ENCODE measurements around the gene NID2.

Gene NID2, protein sequence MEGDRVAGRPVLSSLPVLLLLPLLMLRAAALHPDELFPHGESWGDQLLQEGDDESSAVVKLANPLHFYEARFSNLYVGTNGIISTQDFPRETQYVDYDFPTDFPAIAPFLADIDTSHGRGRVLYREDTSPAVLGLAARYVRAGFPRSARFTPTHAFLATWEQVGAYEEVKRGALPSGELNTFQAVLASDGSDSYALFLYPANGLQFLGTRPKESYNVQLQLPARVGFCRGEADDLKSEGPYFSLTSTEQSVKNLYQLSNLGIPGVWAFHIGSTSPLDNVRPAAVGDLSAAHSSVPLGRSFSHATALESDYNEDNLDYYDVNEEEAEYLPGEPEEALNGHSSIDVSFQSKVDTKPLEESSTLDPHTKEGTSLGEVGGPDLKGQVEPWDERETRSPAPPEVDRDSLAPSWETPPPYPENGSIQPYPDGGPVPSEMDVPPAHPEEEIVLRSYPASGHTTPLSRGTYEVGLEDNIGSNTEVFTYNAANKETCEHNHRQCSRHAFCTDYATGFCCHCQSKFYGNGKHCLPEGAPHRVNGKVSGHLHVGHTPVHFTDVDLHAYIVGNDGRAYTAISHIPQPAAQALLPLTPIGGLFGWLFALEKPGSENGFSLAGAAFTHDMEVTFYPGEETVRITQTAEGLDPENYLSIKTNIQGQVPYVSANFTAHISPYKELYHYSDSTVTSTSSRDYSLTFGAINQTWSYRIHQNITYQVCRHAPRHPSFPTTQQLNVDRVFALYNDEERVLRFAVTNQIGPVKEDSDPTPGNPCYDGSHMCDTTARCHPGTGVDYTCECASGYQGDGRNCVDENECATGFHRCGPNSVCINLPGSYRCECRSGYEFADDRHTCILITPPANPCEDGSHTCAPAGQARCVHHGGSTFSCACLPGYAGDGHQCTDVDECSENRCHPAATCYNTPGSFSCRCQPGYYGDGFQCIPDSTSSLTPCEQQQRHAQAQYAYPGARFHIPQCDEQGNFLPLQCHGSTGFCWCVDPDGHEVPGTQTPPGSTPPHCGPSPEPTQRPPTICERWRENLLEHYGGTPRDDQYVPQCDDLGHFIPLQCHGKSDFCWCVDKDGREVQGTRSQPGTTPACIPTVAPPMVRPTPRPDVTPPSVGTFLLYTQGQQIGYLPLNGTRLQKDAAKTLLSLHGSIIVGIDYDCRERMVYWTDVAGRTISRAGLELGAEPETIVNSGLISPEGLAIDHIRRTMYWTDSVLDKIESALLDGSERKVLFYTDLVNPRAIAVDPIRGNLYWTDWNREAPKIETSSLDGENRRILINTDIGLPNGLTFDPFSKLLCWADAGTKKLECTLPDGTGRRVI (N-terminal part only)

DNA sequence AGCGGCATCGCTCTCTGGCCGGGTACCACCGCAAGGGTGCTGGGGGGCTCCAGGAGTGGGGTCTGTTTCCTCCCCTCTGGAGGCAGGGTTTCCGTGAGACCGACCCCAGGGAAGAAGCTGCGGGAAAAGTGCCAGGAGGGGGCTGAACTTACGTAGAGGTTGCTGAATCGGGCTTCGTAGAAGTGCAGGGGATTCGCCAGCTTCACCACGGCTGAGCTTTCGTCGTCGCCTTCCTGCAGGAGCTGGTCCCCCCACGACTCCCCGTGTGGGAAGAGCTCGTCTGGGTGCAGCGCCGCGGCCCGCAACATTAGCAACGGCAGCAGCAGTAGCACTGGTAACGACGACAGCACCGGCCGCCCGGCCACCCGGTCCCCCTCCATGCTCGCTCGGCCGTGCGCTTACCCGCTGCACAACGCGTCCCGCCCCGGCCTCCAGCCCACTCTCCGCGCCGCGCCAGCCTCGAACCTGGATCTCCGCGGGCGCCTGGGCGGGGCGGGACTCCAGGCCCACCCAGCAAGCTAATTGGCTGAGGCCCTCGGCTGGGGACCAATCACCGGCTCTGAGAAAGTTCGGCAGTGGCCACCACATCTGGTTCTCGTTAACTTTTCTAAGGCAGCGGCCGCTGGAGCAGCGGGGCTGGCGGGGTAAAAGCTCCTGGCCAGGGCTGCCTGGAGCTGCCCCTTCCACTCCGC is at the start of gene NID2:
TSS of gene NID2 (minus strand) at position 445 of the 692 bp plus-strand sequence. CDS start at position 380, 65 bp downstream.
- DNase-seq (ENCODE audit: low spot score) = peak; percentile 98

DNA sequence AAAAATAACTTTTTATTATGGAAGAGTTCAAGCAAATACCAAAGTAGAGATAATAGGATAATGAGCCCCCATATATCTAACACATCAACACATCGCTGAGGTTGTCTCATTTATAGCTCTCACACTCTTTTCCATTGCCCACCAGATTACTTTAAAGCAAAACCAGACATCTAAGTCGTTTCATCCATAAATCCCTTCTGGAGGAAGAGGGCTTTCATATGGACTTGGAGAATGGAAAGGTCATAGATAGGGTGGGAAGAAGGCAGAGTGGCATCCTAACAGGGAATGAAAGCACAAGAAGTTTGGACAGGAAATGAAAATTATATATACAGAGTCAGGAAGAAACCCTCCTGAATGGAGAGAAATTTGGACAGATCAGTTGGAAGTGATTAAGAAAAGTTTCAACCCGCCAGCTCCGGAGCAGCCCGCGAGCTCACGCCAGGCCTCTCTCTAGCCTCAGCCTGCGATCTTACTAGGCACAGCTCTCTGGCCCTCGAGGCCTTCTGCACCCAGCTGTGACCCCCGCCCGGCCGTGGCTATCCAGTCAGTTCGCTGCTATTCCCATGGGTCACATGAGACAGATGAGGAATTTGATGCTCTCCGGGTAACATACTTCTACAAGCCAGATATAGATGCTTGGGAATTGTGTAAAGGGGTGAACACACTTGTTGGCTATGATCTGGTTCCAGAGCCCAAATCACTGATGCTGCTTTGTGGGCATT is 48.4 kb upstream of the NID2 start:
- peak; percentile 66 for DNase-seq (ENCODE audit: low spot score)

DNA sequence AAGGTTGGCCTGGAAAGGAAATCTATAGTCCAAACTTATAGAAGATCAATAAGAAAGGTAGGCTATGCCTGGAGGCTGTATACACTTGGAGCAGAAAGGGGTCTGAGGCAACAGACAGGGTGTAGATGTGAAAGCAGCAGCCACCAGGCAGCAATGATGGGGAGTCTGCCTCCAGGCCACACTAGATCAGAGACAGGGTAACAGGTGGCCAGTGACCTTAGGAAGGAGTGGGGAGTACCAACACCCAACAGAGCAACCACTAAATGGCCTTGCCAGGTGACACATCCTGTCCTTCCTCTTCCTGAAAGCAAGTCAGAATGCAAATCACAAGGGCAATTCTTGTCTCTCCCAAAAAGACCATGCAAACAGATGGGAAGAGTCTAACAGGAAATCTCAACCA is 46.4 kb upstream of the NID2 start:
- no peak for DNase-seq (ENCODE audit: low spot score)

DNA sequence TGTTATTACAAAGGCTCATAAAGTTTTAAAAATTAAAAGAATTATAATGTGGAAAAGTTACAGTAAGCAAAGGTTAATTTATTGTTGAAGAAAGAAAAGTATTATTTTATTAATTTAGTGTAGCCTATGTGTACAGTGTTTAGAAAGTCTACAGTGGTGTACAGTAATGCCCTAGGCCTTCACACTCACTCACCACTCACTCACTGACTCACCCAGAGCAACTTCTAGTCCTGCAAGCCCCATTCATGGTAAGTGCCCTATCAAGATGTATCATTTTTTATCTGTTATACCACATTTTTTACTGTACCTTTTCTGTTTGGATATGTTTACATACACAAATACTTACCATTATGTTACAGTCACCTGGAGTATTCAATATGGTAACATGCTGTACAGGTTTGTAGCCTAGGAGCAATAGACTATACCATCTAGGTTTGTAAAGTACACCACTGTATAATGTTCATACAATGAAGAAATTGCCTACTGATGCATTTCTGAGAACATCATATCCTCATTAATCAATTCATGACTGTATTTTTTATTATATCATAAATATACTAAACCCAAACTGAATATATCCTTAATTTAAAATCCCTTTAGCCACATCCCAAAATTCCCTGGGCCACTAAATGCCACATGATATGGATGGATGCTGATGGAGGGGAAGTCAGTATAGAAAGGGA is 43.6 kb upstream of the NID2 start:
- DNase-seq (ENCODE audit: low spot score) = no peak

DNA sequence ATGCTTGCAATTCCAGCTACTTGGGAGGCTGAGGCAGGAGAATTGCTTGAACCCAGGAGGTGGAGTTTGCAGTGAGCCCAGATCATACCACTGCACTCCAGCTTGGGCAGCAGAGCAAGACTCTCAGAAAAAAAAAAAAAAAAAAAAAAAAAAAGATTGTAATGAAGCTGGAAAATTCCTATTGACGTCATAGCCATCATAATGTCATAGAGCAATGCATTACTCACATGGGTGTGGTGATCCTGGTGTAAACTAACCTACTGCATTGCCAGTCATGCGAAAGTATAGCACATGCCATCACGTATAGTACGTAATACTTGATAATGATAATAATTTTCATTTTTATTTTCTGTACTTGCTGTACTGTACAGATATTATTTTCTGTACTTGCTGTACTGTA is 42.7 kb upstream of the NID2 start:
- DNase-seq (ENCODE audit: low spot score) = no peak

DNA sequence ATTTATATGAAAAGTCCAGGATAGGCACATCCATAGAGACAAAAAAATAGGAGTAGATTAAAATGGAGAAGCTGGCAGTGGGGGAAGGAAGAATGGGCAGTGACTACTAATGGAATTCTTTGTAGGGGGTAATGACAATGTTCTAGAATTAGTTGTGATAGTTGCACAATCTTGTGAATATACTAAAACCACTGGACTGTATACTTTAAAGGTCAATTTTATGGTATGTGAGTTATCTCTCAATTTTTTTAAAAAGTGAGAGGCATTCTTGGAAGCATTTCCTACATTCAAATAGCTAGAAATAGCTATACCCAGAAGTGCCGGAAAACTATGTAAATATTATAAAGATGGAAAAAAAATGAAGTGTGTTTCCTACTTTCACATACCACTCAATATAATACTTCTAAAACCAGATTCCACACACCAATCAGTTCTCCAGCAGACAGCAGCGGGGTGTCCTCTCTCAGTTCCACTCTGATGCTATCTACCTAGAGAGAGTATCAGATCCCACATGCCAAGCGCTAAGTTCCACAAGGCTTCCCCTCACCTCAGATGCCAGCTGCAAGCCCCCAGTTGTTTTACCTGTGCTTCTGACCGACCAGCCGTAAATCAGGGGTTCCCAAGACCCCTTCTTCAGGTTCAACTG is 41.7 kb upstream of the NID2 start:
- no peak for DNase-seq (ENCODE audit: low spot score)

DNA sequence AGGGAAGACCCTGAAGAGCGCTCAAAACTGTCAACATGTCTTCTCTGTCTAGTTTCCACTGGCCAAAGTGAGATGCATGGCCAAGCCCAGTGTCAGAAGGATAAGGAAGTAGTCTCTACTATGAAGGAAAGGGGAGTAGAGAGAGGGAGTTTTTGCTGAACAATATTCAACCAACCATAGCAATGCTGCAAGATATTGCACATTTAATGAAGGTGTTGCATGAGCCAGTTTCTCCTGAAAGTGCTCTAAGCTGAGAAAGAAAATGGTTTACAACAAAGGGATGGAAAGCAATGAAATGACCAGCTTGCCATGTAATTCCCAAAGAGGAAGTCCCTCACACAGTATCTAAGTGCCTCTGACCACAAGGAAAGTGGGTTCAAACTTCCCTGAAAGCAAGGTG is 40.0 kb upstream of the NID2 start:
- DNase-seq (ENCODE audit: low spot score) = no peak

DNA sequence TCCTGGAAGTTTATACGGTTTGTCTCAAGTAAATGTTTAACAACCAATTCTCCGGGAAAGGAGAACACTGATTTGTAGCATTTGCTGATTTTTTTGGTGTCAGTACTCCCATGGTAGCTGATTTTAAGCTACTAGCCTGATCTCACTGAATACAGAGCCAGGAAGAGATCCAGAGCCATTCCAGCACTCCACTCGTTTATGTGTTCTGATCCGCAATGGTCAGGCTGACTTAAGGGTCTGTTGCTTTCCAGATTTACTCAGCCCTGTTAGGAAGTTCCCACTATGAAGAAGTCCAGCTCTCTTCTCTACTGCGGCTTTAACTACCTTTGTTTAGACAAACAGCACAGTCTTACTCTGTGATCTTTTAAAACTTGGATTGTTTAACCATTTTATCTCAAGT is 38.0 kb upstream of the NID2 start:
- DNase-seq (ENCODE audit: low spot score) = no peak

DNA sequence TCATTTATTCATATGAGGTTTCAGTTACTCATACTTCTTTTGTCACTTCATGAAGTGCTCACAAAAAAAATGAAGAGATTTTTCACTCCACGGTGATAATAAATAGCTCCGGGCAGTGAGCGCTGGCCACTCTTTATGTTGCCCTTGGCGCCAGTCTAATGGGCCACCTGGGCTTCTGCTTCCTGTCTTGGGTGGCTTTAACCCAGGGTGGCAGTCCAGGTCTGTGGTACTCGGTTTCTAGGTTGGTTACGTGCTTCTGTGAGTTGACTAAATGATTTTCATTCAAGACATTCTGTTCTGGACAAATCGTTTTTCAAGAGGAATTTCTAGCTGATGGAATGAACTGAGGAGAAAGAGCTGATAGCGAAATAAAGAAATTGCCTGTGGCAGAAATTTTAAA is 34.6 kb upstream of the NID2 start:
- DNase-seq (ENCODE audit: low spot score) = no peak

DNA sequence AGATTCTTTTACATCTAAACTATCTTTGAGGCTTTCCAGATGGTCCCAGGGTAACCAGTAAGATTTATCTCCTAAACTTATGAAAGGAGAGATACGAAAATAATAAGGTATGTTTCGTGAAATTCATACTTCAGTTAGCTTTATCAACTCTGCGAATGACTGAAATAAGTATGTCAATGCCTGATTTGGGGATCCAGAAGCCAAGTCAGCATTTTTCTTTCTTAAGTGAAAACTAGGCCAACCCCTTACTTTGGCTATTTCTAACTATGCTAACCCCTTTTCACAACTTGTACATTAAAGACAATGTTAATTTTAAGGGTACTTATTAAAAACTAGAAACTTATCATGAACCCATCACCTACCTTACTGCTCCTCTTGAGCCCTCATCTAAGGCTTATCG is 26.9 kb upstream of the NID2 start:
- no peak for DNase-seq (ENCODE audit: low spot score)

DNA sequence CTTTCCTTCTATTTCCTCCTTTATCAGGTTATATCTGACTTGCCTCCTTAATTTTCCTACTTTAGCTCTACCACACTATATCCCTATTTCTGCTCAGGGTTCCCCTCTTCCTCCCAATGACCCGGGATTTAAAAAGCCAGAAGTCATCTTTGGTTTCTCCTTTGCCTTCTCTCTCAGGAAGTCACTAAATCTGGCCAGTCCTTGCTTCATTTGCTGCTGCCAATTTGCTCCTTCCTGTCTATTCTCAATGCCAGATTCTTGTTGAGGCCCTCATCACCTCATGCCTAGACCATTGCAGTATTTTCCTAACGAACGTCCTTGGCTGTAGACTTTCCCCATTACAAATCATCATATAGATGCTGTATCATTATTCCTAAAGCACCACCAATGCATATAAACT is 26.5 kb upstream of the NID2 start:
- DNase-seq (ENCODE audit: low spot score) = no peak

DNA sequence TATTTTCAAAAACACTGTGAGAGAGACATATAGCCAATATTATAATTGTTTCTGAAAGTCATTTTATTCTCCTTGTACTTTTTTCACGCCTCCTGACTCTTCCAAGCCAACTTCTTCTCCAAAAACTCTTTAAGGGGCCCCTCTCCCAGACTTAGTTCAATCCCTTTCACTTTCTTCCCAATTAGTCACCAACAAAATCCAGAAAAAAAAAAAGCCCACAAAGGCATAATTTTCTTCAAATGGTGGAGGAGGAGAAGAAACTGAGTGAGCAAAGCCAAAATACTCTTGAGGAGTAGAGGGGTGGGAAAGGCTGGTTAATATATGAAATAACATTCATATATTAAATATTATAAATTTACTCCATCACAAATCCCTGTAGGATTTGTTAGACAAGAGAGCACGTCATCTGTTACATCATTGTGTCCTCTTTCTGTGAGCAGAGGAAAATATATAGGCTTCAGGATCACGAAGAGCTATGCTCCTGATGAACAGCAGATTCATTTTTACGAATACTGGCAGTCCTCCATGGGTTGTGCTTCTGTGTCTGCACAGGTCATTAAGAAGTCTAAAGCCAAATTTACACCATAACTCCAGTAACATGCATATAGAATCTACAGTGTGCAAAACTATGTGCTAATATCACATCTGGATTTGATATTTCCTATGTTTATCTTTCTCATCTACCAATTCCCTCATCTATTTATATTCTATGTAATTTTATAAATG is 25.9 kb upstream of the NID2 start:
- DNase-seq (ENCODE audit: low spot score) = no peak

DNA sequence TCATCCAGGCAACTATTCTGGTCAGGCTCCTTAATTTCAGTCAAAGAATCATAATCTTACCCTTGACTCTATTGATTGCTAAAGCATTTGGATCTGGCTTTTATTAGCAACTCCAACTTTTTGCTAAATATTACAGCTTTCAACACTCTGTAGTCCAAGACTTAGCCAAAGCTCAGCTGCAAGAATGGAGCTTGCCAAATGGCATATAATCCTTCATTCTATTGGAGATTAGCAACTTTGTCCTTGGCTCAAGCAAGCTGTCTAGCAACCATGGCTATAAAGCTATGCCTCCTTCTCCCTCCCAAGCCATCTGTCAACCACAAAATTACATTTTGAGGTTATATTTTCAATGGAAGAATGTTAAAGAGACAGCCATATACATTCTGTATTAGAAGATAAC is 23.1 kb upstream of the NID2 start:
- DNase-seq (ENCODE audit: low spot score) = no peak

DNA sequence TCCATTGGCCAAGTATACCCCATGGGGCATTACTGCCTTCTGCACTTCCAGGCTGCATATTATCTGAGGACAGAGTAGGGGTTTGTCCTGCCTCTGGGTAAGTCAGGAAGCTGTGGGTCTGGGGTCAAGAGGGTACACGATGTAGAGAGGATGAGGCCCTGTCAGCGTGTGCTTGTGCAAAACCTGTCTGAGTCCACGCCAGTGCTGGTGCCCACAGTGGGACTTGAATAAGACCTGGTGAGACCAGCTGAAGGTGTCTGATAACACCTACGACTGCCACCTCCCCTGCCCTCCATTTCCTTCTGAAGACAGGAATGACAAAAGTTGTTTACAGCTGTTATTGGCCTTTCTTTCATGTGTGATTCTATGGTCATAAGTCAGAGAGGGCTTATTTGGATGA is 22.1 kb upstream of the NID2 start:
- DNase-seq (ENCODE audit: low spot score) = no peak

DNA sequence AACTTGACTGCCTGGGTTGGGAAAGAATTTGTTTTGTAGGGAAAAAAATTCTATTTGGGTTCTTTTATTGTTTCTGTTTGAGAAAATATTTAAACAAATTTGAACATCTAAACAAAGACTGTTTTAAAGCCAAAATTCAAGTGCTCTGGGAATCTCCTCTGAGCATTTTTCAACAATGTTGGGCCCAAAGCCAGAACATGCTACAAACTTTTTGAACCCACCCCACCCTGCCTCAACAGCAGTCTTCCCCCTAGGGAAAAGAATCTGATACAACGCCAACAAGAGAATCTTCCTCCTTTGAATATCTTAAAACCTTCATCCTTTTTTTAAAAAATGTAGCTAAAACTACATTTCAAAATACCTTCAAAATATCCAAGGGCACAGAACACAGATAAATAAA is 20.4 kb upstream of the NID2 start:
- DNase-seq (ENCODE audit: low spot score) = no peak

DNA sequence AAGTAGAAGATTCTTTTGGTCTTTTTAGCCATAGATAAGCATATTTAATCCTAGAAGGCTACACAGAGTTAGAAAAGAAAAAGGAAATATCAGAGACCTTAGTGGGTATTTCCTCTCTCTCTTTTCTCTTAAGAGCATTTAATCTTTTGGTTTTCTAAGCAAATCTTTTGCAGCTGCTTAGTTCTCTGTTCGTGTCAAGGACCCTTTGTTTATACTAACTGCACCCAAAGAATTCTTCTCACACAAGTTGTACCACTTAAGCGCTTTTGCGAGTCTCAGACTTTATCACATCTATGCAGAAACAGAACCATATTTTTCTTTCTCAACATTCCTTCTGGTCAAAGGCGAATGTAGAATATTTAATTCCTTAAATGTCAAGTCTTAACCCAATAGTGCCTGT is 17.9 kb upstream of the NID2 start:
- DNase-seq (ENCODE audit: low spot score) = no peak

DNA sequence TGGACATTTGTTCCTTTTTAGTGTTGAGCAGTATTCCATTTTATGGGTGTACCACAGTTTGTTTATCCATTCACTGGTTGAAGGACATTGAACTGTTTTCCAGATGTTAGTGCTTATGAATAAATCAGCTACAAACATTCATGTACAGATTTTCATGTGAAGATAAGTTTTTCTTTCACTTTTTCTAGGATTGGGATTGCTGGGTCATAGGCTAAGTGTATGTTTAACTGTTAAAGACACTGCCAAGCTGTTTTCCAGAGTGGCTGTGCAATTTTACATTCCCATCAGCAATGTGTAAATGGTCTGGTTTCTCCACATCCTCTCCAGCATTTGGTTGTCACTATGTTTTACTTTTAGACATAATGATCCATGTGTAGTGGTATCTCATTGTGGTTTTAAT is 14.0 kb upstream of the NID2 start:
- no peak for DNase-seq (ENCODE audit: low spot score)

DNA sequence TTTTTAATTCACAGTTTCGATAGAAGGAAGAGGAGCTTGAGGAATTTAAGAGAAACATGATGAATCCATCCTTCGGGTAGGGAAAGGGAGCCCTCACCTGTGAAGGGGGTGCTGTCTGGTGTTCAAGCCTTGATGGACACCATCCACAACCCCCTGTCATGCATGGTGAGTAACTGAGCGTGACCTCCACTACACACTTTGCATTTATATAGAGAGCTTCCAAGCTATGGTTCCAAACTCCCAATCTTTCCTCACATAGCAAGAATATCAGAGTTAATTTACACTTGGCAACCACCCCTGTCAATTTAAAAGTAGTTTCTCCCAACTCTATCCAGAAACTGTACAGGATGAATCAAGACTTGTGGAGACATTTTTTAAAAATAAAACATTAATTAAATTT is 13.1 kb upstream of the NID2 start:
- no peak for DNase-seq (ENCODE audit: low spot score)
